ENCODE results near the gene FERMT3.
A peak's percentile ranks its signal among the peaks of the same experiment; 100 is the strongest.

Gene FERMT3

GRCh38 chr11:64227405-64227956, 21.0 kb downstream of the FERMT3 start:
- peak overlapping the region; percentile 95 for H3K27ac ChIP-seq
- no peak for TF ChIP-seq CTCF (IDR thresholded peaks at IDR 0.05)
- TF ChIP-seq ZFX (IDR thresholded peaks at IDR 0.05; ENCODE audit: borderline replicate concordance): no peak

GRCh38 chr11:64229090-64229743, 22.7 kb downstream of the FERMT3 start:
- peak overlapping the region; percentile 73 for H3K27ac ChIP-seq
- TF ChIP-seq ZFX (IDR thresholded peaks at IDR 0.05; ENCODE audit: borderline replicate concordance) (no peak), CTCF (IDR thresholded peaks at IDR 0.05) (no peak)

GRCh38 chr11:64229744-64230170, 23.2 kb downstream of the FERMT3 start:
- TF ChIP-seq CTCF (IDR thresholded peaks at IDR 0.05): no peak
- TF ChIP-seq ZFX (IDR thresholded peaks at IDR 0.05; ENCODE audit: borderline replicate concordance): no peak
- H3K27ac ChIP-seq: peak overlapping the region; percentile 73

- peak within 1 kb of the TSS; percentile 73 for H3K27ac ChIP-seq
- TF ChIP-seq CTCF (IDR thresholded peaks at IDR 0.05): no peak
- no peak for TF ChIP-seq ZFX (IDR thresholded peaks at IDR 0.05; ENCODE audit: borderline replicate concordance)
Measured at GRCh38 chr11:64230171-64230984, 23.9 kb downstream of the FERMT3 start, which contains the start of gene DNAJC4. Gene DNAJC4, plus strand, starts transcription at chr11:64230548. Its CDS starts 307 bp downstream, at chr11:64230855.

- H3K27ac ChIP-seq: peak overlapping the region; percentile 73
- TF ChIP-seq CTCF (IDR thresholded peaks at IDR 0.05): no peak
- TF ChIP-seq ZFX (IDR thresholded peaks at IDR 0.05; ENCODE audit: borderline replicate concordance): no peak
Measured at GRCh38 chr11:64230985-64231365, 24.5 kb downstream of the FERMT3 start.

- TF ChIP-seq CTCF (IDR thresholded peaks at IDR 0.05) (no peak), ZFX (IDR thresholded peaks at IDR 0.05; ENCODE audit: borderline replicate concordance) (no peak)
- H3K27ac ChIP-seq: no peak overlapping the region
Measured at GRCh38 chr11:64231546-64231945, 25.0 kb downstream of the FERMT3 start.
